Measurements from ENCODE around the gene KCNIP2.
A peak's percentile ranks its signal among the peaks of the same experiment; 100 is the strongest.

Gene KCNIP2

GRCh38 chr10:101874252-101874651 lies 30.7 kb upstream of the KCNIP2 start:
- DNase-seq (ENCODE audit: low spot score in 2 of 2), result no peak
- in situ Hi-C loops (cut with MboI; ENCODE audit: low sequenced_read_pairs), result no loop called here
- Histone ChIP-seq H3K4me1 (no peaks in the 10 kb centered on the region), H3K36me3 (replicated peaks) (no peaks in the 10 kb centered on the region), H3K9me3 (no peaks in the 10 kb centered on the region), H3K4me3 (no peak overlapping the region), H3K27me3 (ENCODE audit: low read depth) (no peaks in the 10 kb centered on the region)

- H3K27me3 ChIP-seq (ENCODE audit: low read depth), result no peaks in the 10 kb centered on the region
- peaks cover 7% of the 10 kb centered on the region; the same call in 1 of the 2 replicates for H3K4me1 ChIP-seq
- in situ Hi-C loops (cut with MboI; ENCODE audit: low sequenced_read_pairs), result no loop called here
Measured at GRCh38 chr10:101867931-101868330, 24.3 kb upstream of the KCNIP2 start.

GRCh38 chr10:101859530-101859929 lies 15.9 kb upstream of the KCNIP2 start:
- Histone ChIP-seq H3K4me1 (no peaks in the 10 kb centered on the region), H3K36me3 (replicated peaks) (no peaks in the 10 kb centered on the region), H3K4me3 (no peak overlapping the region), H3K9me3 (no peaks in the 10 kb centered on the region), H3K27me3 (ENCODE audit: low read depth) (no peaks in the 10 kb centered on the region)
- DNase-seq (ENCODE audit: low spot score in 2 of 2), result no peak
- in situ Hi-C loops (cut with MboI; ENCODE audit: low sequenced_read_pairs), result no loop called here

More at GRCh38 chr10:101867931-101868330, 24.3 kb upstream of the KCNIP2 start:
- no peak overlapping the region for H3K4me3 ChIP-seq
- no peak for DNase-seq (ENCODE audit: low spot score in 2 of 2)
- H3K9me3 ChIP-seq, result no peaks in the 10 kb centered on the region
- H3K36me3 ChIP-seq (replicated peaks), result no peaks in the 10 kb centered on the region

- H3K27me3 ChIP-seq (ENCODE audit: low read depth), result no peaks in the 10 kb centered on the region
- DNase-seq (ENCODE audit: low spot score in 2 of 2), result no peak
- H3K36me3 ChIP-seq (replicated peaks), result no peaks in the 10 kb centered on the region
- no peak overlapping the region for H3K4me3 ChIP-seq
- no peaks in the 10 kb centered on the region for H3K4me1 ChIP-seq
- in situ Hi-C loops (cut with MboI; ENCODE audit: low sequenced_read_pairs), result no loop called here
- no peaks in the 10 kb centered on the region for H3K9me3 ChIP-seq
Measured at GRCh38 chr10:101858723-101859500, 15.3 kb upstream of the KCNIP2 start.

GRCh38 chr10:101857802-101858476 lies 14.3 kb upstream of the KCNIP2 start:
- no peak for DNase-seq (ENCODE audit: low spot score in 2 of 2)
- in situ Hi-C loops (cut with MboI; ENCODE audit: low sequenced_read_pairs), result no loop called here
- Histone ChIP-seq H3K4me3 (no peak overlapping the region), H3K36me3 (replicated peaks) (no peaks in the 10 kb centered on the region), H3K4me1 (no peaks in the 10 kb centered on the region), H3K27me3 (ENCODE audit: low read depth) (no peaks in the 10 kb centered on the region), H3K9me3 (no peaks in the 10 kb centered on the region)

- Histone ChIP-seq H3K4me3 (no peak overlapping the region), H3K27me3 (ENCODE audit: low read depth) (no peaks in the 10 kb centered on the region), H3K4me1 (no peaks in the 10 kb centered on the region), H3K9me3 (no peaks in the 10 kb centered on the region), H3K36me3 (replicated peaks) (no peaks in the 10 kb centered on the region)
- DNase-seq (ENCODE audit: low spot score in 2 of 2), result no peak
- in situ Hi-C loops (cut with MboI; ENCODE audit: low sequenced_read_pairs), result no loop called here
Measured at GRCh38 chr10:101856626-101857025, 13.0 kb upstream of the KCNIP2 start.

- DNase-seq (ENCODE audit: low spot score in 2 of 2), result no peak
- in situ Hi-C loops (cut with MboI; ENCODE audit: low sequenced_read_pairs), result no loop called here
- H3K4me3 ChIP-seq, result no peak overlapping the region
- H3K27me3 ChIP-seq (ENCODE audit: low read depth), result no peaks in the 10 kb centered on the region
- H3K9me3 ChIP-seq, result no peaks in the 10 kb centered on the region
- no peaks in the 10 kb centered on the region for H3K4me1 ChIP-seq
- no peaks in the 10 kb centered on the region for H3K36me3 ChIP-seq (replicated peaks)
Measured at GRCh38 chr10:101851411-101852116, 8.0 kb upstream of the KCNIP2 start.

GRCh38 chr10:101850749-101851148 lies 7.1 kb upstream of the KCNIP2 start:
- in situ Hi-C loops (cut with MboI; ENCODE audit: low sequenced_read_pairs), result no loop called here
- Histone ChIP-seq H3K27me3 (ENCODE audit: low read depth) (no peaks in the 10 kb centered on the region), H3K4me3 (no peak overlapping the region), H3K36me3 (replicated peaks) (no peaks in the 10 kb centered on the region), H3K9me3 (no peaks in the 10 kb centered on the region), H3K4me1 (no peaks in the 10 kb centered on the region)
- no peak for DNase-seq (ENCODE audit: low spot score in 2 of 2)

- no peak overlapping the region for H3K4me3 ChIP-seq
- no peaks in the 10 kb centered on the region for H3K27me3 ChIP-seq (ENCODE audit: low read depth)
- in situ Hi-C loops (cut with MboI; ENCODE audit: low sequenced_read_pairs), result no loop called here
- no peaks in the 10 kb centered on the region; the same call in 1 of the 2 replicates for H3K36me3 ChIP-seq (replicated peaks)
- no peak for DNase-seq (ENCODE audit: low spot score in 2 of 2)
- no peaks in the 10 kb centered on the region for H3K9me3 ChIP-seq
- no peaks in the 10 kb centered on the region for H3K4me1 ChIP-seq
Measured at GRCh38 chr10:101848894-101849351, 5.3 kb upstream of the KCNIP2 start.

GRCh38 chr10:101848408-101848807 lies 4.8 kb upstream of the KCNIP2 start:
- H3K27me3 ChIP-seq (ENCODE audit: low read depth), result no peaks in the 10 kb centered on the region
- in situ Hi-C loops (cut with MboI; ENCODE audit: low sequenced_read_pairs), result no loop called here
- no peak for DNase-seq (ENCODE audit: low spot score in 2 of 2)
- no peak overlapping the region for H3K4me3 ChIP-seq
- H3K36me3 ChIP-seq (replicated peaks), result no peaks in the 10 kb centered on the region; the same call in 1 of the 2 replicates
- no peaks in the 10 kb centered on the region for H3K4me1 ChIP-seq
- no peaks in the 10 kb centered on the region for H3K9me3 ChIP-seq

- Histone ChIP-seq H3K4me3 (no peak overlapping the region), H3K9me3 (no peaks in the 10 kb centered on the region), H3K36me3 (replicated peaks) (no peaks in the 10 kb centered on the region; the same call in 1 of the 2 replicates), H3K27me3 (ENCODE audit: low read depth) (no peaks in the 10 kb centered on the region), H3K4me1 (peaks cover 2% of the 10 kb centered on the region; the same call in 1 of the 2 replicates)
- in situ Hi-C loops (cut with MboI; ENCODE audit: low sequenced_read_pairs), result no loop called here
- no peak for DNase-seq (ENCODE audit: low spot score in 2 of 2)
Measured at GRCh38 chr10:101845893-101846292, 2.3 kb upstream of the KCNIP2 start.

GRCh38 chr10:101841826-101842225 lies 1.8 kb downstream of the KCNIP2 start:
- in situ Hi-C loops (cut with MboI; ENCODE audit: low sequenced_read_pairs), result no loop called here
- no peak overlapping the region for H3K4me3 ChIP-seq

GRCh38 chr10:101840741-101841453 lies 2.7 kb downstream of the KCNIP2 start:
- in situ Hi-C loops (cut with MboI; ENCODE audit: low sequenced_read_pairs), result no loop called here
- peak; percentile 79 to 89 for DNase-seq (ENCODE audit: low spot score in 2 of 2)
- Histone ChIP-seq H3K36me3 (replicated peaks) (no peaks in the 10 kb centered on the region; the same call in 1 of the 2 replicates), H3K4me1 (peaks cover 3% of the 10 kb centered on the region; the same call in 1 of the 2 replicates), H3K9me3 (no peaks in the 10 kb centered on the region), H3K4me3 (peak overlapping the region; percentile 21), H3K27me3 (ENCODE audit: low read depth) (no peaks in the 10 kb centered on the region)

More at GRCh38 chr10:101841826-101842225, 1.8 kb downstream of the KCNIP2 start:
- Histone ChIP-seq H3K27me3 (ENCODE audit: low read depth) (no peaks in the 10 kb centered on the region), H3K9me3 (no peaks in the 10 kb centered on the region), H3K4me1 (peaks cover 3% of the 10 kb centered on the region; the same call in 1 of the 2 replicates), H3K36me3 (replicated peaks) (no peaks in the 10 kb centered on the region; the same call in 1 of the 2 replicates)
- DNase-seq (ENCODE audit: low spot score in 2 of 2), result no peak

Measured in HAP-1 (cell line).